ENCODE measurements around the gene GPATCH2. TPM values are rescaled to one million over a fixed set of nuclear protein-coding genes. Genes with fewer than 3 reads are reported as not detected.

Gene GPATCH2
- total RNA-seq, 1 donor from 2014 or later = 15.6 TPM

DNA sequence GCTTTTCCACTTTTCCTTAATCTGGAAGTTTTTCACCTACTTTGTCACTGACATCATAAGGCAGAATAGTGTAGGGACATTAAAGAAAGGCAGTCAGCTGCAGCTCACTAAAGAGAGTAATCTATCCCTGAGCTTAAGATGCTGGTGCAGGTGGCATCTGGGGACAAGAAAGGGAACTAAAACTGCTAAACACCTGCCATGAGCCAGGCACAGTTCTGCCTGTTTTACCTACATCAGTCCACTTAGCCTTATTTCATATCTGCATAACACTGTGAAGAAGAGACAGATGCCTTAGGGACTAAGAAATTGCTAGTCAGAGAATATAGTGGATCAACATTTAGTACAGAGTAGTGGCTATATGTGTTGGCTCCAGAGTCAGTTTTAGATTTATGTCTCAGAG is 88.1 kb downstream of the GPATCH2 start:
- DNase-seq = no peak
- H3K36me3 Mint-ChIP-seq (ENCODE audit: unreplicated experiment) = no peaks in the 10 kb centered on the region
- TF ChIP-seq CTCF (IDR thresholded peaks at IDR 0.05; ENCODE audit: partially characterized antibody, unreplicated experiment) = no peak
- no peak overlapping the region for H3K27ac Mint-ChIP-seq (ENCODE audit: unreplicated experiment)
- H3K9me3 Mint-ChIP-seq (ENCODE audit: unreplicated experiment) = peaks cover 1% of the 10 kb centered on the region
- H3K4me3 Mint-ChIP-seq (ENCODE audit: unreplicated experiment) = no peak overlapping the region
- no peaks in the 10 kb centered on the region for H3K27me3 Mint-ChIP-seq (ENCODE audit: unreplicated experiment)
- no peaks in the 10 kb centered on the region for H3K4me1 Mint-ChIP-seq (ENCODE audit: low read depth, unreplicated experiment)

- no peak for DNase-seq
- H3K4me1 Mint-ChIP-seq (ENCODE audit: low read depth, unreplicated experiment) = no peaks in the 10 kb centered on the region
- H3K27ac Mint-ChIP-seq (ENCODE audit: unreplicated experiment) = no peak overlapping the region
- TF ChIP-seq CTCF (IDR thresholded peaks at IDR 0.05; ENCODE audit: partially characterized antibody, unreplicated experiment) = no peak
- no peak overlapping the region for H3K4me3 Mint-ChIP-seq (ENCODE audit: unreplicated experiment)
- no peaks in the 10 kb centered on the region for H3K9me3 Mint-ChIP-seq (ENCODE audit: unreplicated experiment)
- no peaks in the 10 kb centered on the region for H3K36me3 Mint-ChIP-seq (ENCODE audit: unreplicated experiment)
- no peaks in the 10 kb centered on the region for H3K27me3 Mint-ChIP-seq (ENCODE audit: unreplicated experiment)
Observed at GRCh38 chr1:217542136-217542777, 88.6 kb downstream of the GPATCH2 start.

- Mint-ChIP-seq H3K27me3 (ENCODE audit: unreplicated experiment) (no peaks in the 10 kb centered on the region), H3K27ac (ENCODE audit: unreplicated experiment) (no peak overlapping the region), H3K36me3 (ENCODE audit: unreplicated experiment) (no peaks in the 10 kb centered on the region), H3K4me3 (ENCODE audit: unreplicated experiment) (no peak overlapping the region), H3K4me1 (ENCODE audit: low read depth, unreplicated experiment) (no peaks in the 10 kb centered on the region), H3K9me3 (ENCODE audit: unreplicated experiment) (no peaks in the 10 kb centered on the region)
- TF ChIP-seq CTCF (IDR thresholded peaks at IDR 0.05; ENCODE audit: partially characterized antibody, unreplicated experiment) = no peak
- no peak for DNase-seq
Observed at GRCh38 chr1:217540321-217540720, 90.6 kb downstream of the GPATCH2 start.

GRCh38 chr1:217539510-217539909 is 91.4 kb downstream of the GPATCH2 start:
- Mint-ChIP-seq H3K4me1 (ENCODE audit: low read depth, unreplicated experiment) (no peaks in the 10 kb centered on the region), H3K27ac (ENCODE audit: unreplicated experiment) (no peak overlapping the region), H3K27me3 (ENCODE audit: unreplicated experiment) (no peaks in the 10 kb centered on the region), H3K4me3 (ENCODE audit: unreplicated experiment) (no peak overlapping the region), H3K9me3 (ENCODE audit: unreplicated experiment) (no peaks in the 10 kb centered on the region), H3K36me3 (ENCODE audit: unreplicated experiment) (no peaks in the 10 kb centered on the region)
- no peak for DNase-seq
- no peak for TF ChIP-seq CTCF (IDR thresholded peaks at IDR 0.05; ENCODE audit: partially characterized antibody, unreplicated experiment)

GRCh38 chr1:217535601-217536377 is 95.1 kb downstream of the GPATCH2 start:
- Mint-ChIP-seq H3K4me3 (ENCODE audit: unreplicated experiment) (no peak overlapping the region), H3K9me3 (ENCODE audit: unreplicated experiment) (no peaks in the 10 kb centered on the region), H3K27ac (ENCODE audit: unreplicated experiment) (no peak overlapping the region), H3K4me1 (ENCODE audit: low read depth, unreplicated experiment) (no peaks in the 10 kb centered on the region), H3K36me3 (ENCODE audit: unreplicated experiment) (no peaks in the 10 kb centered on the region), H3K27me3 (ENCODE audit: unreplicated experiment) (no peaks in the 10 kb centered on the region)
- TF ChIP-seq CTCF (IDR thresholded peaks at IDR 0.05; ENCODE audit: partially characterized antibody, unreplicated experiment) = no peak
- no peak for DNase-seq

Measured in glutamatergic neuron (in vitro differentiated cells).